Sigmoid colon (tissue), 4 donors: ENCODE measurements around the gene KRTAP20-3.

Source experiments
- EP300 ChIP-seq, 4 donors: sonication (generic); formaldehyde crosslinking; IDR thresholded peaks; one replicate each; pipeline ENCODE4 v1.6.1; 2017; ENCODE audit warnings: antibody characterized with exemption in 4 of 4
- POLR2A ChIP-seq, 2 donors: fragments of 450-650 bp; IDR thresholded peaks; one replicate each; pipeline ENCODE4 v1.6.1; 2016; ENCODE audit warnings: antibody characterized with exemption in 2 of 2, mild to moderate bottlenecking in 2 of 2, moderate library complexity in 2 of 2
- POLR2AphosphoS5 ChIP-seq, 4 donors: sonication (generic); formaldehyde crosslinking; IDR thresholded peaks; one replicate each; pipeline ENCODE4 v1.6.1; 2017; ENCODE audit warnings: antibody characterized with exemption in 4 of 4
- TF ChIP-seq, protein P1 (sequence below), 4 experiments: fragments of 450-650 bp in 3 of 4; fragments of 200-600 bp in 1 of 4; IDR thresholded peaks; one replicate each; pipeline ENCODE4 v1.5.1; 2016 to 2019; ENCODE audit warnings: antibody characterized with exemption in 4 of 4, mild to moderate bottlenecking in 3 of 4, moderate library complexity in 2 of 4

- TF ChIP-seq, protein P1, sequence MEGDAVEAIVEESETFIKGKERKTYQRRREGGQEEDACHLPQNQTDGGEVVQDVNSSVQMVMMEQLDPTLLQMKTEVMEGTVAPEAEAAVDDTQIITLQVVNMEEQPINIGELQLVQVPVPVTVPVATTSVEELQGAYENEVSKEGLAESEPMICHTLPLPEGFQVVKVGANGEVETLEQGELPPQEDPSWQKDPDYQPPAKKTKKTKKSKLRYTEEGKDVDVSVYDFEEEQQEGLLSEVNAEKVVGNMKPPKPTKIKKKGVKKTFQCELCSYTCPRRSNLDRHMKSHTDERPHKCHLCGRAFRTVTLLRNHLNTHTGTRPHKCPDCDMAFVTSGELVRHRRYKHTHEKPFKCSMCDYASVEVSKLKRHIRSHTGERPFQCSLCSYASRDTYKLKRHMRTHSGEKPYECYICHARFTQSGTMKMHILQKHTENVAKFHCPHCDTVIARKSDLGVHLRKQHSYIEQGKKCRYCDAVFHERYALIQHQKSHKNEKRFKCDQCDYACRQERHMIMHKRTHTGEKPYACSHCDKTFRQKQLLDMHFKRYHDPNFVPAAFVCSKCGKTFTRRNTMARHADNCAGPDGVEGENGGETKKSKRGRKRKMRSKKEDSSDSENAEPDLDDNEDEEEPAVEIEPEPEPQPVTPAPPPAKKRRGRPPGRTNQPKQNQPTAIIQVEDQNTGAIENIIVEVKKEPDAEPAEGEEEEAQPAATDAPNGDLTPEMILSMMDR (IDR thresholded peaks at IDR 0.05) = no peak
- no peak for TF ChIP-seq EP300 (IDR thresholded peaks at IDR 0.05)
- TF ChIP-seq POLR2A (IDR thresholded peaks at IDR 0.05) = no peak
- no peak for TF ChIP-seq POLR2AphosphoS5 (IDR thresholded peaks at IDR 0.05)
Measured at GRCh38 chr21:30600787-30601186, 41.9 kb upstream of the KRTAP20-3 start, which contains the start of gene KRTAP22-1.
